ENCODE results near the gene TSHZ2. TPM values are rescaled to one million over a fixed set of nuclear protein-coding genes. Genes with fewer than 3 reads are reported as not detected.
"Not testable (repeated sequence)": the region's sequence is repeated elsewhere in the genome, so short reads cannot be mapped to it uniquely, and the experiment has no call there.

TSHZ2 gene
- total RNA-seq, 6 experiments from 2014 or later, result not detected

GRCh38 chr20:53319716-53320115 is 347.6 kb downstream of the TSHZ2 start:
- Mint-ChIP-seq H3K4me3 (no peak overlapping the region), H3K4me1 (ENCODE audit: low read depth) (no peaks in the 10 kb centered on the region), H3K27me3 (ENCODE audit: insufficient read depth) (no peaks in the 10 kb centered on the region), H3K36me3 (ENCODE audit: low read depth) (no peaks in the 10 kb centered on the region), H3K27ac (no peak overlapping the region), H3K9me3 (peaks cover 34% of the 10 kb centered on the region)
- DNase-seq, result no peak
- TF ChIP-seq CTCF (IDR thresholded peaks at IDR 0.05), result no peak

GRCh38 chr20:53320701-53321100 is 348.5 kb downstream of the TSHZ2 start:
- DNase-seq, result no peak
- Mint-ChIP-seq H3K4me1 (ENCODE audit: low read depth) (no peaks in the 10 kb centered on the region), H3K36me3 (ENCODE audit: low read depth) (no peaks in the 10 kb centered on the region), H3K27me3 (ENCODE audit: insufficient read depth) (no peaks in the 10 kb centered on the region), H3K27ac (no peak overlapping the region), H3K4me3 (no peak overlapping the region), H3K9me3 (peaks cover 39% of the 10 kb centered on the region)
- no peak for TF ChIP-seq CTCF (IDR thresholded peaks at IDR 0.05)

GRCh38 chr20:53321596-53321995 is 349.4 kb downstream of the TSHZ2 start:
- TF ChIP-seq CTCF (IDR thresholded peaks at IDR 0.05), result no peak
- DNase-seq, result no peak
- no peaks in the 10 kb centered on the region for H3K4me1 Mint-ChIP-seq (ENCODE audit: low read depth)
- H3K4me3 Mint-ChIP-seq, result no peak overlapping the region
- H3K27ac Mint-ChIP-seq, result no peak overlapping the region
- H3K27me3 Mint-ChIP-seq (ENCODE audit: insufficient read depth), result no peaks in the 10 kb centered on the region
- no peaks in the 10 kb centered on the region for H3K36me3 Mint-ChIP-seq (ENCODE audit: low read depth)
- H3K9me3 Mint-ChIP-seq, result peaks cover 37% of the 10 kb centered on the region

- Mint-ChIP-seq H3K4me1 (ENCODE audit: low read depth) (no peaks in the 10 kb centered on the region), H3K27ac (no peak overlapping the region), H3K36me3 (ENCODE audit: low read depth) (no peaks in the 10 kb centered on the region), H3K9me3 (peaks cover 37% of the 10 kb centered on the region), H3K4me3 (no peak overlapping the region), H3K27me3 (ENCODE audit: insufficient read depth) (no peaks in the 10 kb centered on the region; the same call in 1 of the 2 replicates)
- TF ChIP-seq CTCF (IDR thresholded peaks at IDR 0.05), result no peak
- no peak for DNase-seq
These were observed 350.5 kb downstream of the TSHZ2 start for GRCh38 chr20:53322651-53323050.

- H3K9me3 Mint-ChIP-seq, result peaks cover 33% of the 10 kb centered on the region
- not testable (repeated sequence) for H3K4me3 Mint-ChIP-seq; H3K4me1 Mint-ChIP-seq (ENCODE audit: low read depth); H3K27ac Mint-ChIP-seq; H3K36me3 Mint-ChIP-seq (ENCODE audit: low read depth); DNase-seq; H3K27me3 Mint-ChIP-seq (ENCODE audit: insufficient read depth)
These were observed 351.3 kb downstream of the TSHZ2 start for GRCh38 chr20:53323460-53323859.

GRCh38 chr20:53324816-53325215 is 352.7 kb downstream of the TSHZ2 start:
- TF ChIP-seq CTCF (IDR thresholded peaks at IDR 0.05), result no peak
- no peak for DNase-seq
- H3K9me3 Mint-ChIP-seq, result peaks cover 32% of the 10 kb centered on the region
- no peaks in the 10 kb centered on the region for H3K4me1 Mint-ChIP-seq (ENCODE audit: low read depth)
- no peak overlapping the region for H3K27ac Mint-ChIP-seq
- no peaks in the 10 kb centered on the region; the same call in 1 of the 2 replicates for H3K27me3 Mint-ChIP-seq (ENCODE audit: insufficient read depth)
- no peak overlapping the region for H3K4me3 Mint-ChIP-seq
- H3K36me3 Mint-ChIP-seq (ENCODE audit: low read depth), result no peaks in the 10 kb centered on the region
